GM13977 (cell line): Measurements from ENCODE around the gene TPGS1.

Source experiments
- DNase-seq: peaks from one replicate; pipeline ENCODE4 v3.0.0; 2012; ENCODE audit warnings: low spot score
- CTCF ChIP-seq: IDR thresholded peaks from 2 replicates; pipeline ENCODE4 v1.5.1; 2012; ENCODE audit warnings: mild to moderate bottlenecking, control low read depth; ENCODE audit not compliant: insufficient read depth; ENCODE audit errors: extremely low read depth, missing control alignments
- in situ Hi-C: fragments of 300-500 bp; cut with MboI; formaldehyde crosslinking; loops from one replicate; pipeline ENCODE4 v1.12.0; 2022; ENCODE audit warnings: low sequenced_read_pairs, low pct_unique_long_range_greater_than_20kb, mixed read lengths, inconsistent platforms; ENCODE audit not compliant: unreplicated experiment

Gene TPGS1

GRCh38 chr19:497491-497868 is 9.8 kb upstream of the TPGS1 start:
- no peak for DNase-seq
- in situ Hi-C loops = no loop called here
- TF ChIP-seq CTCF = no peak

GRCh38 chr19:497869-498510 is 9.3 kb upstream of the TPGS1 start:
- no peak for DNase-seq
- TF ChIP-seq CTCF = no peak
- in situ Hi-C loops = no loop called here

GRCh38 chr19:498511-498891 is 8.8 kb upstream of the TPGS1 start:
- TF ChIP-seq CTCF = no peak
- in situ Hi-C loops = no loop called here
- DNase-seq = no peak

GRCh38 chr19:498977-499623 is 8.2 kb upstream of the TPGS1 start:
- no peak for DNase-seq
- in situ Hi-C loops = no loop called here
- TF ChIP-seq CTCF = no peak

GRCh38 chr19:501646-502045 is 5.7 kb upstream of the TPGS1 start:
- in situ Hi-C loops = no loop called here
- no peak for DNase-seq
- no peak for TF ChIP-seq CTCF

GRCh38 chr19:504616-505015 is 2.7 kb upstream of the TPGS1 start:
- no peak for TF ChIP-seq CTCF
- in situ Hi-C loops = no loop called here
- no peak for DNase-seq
